ENCODE measurements around the gene PPP1R9A.
"Not testable (repeated sequence)": the region's sequence is repeated elsewhere in the genome, so short reads cannot be mapped to it uniquely, and the experiment has no call there.

DNA sequence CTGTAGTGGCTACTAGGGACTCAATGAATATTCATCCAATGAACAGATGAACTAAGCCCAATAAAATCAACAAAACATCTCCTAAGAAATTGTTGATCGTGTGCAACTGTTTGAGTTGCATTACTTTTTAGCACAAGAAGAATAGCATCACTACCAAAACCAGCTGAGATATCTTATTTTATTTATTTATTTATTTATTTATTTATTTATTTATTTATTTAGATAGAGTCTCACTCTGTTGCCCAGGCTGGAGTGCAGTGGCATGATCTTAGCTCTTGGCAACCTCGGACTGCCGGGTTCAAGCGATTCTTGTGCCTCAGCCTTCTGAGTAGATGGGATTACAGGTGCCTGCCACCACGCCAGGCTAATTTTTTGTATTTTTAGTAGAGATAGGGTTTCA, 92.2 kb downstream of the PPP1R9A start:
- TF ChIP-seq CTCF (conservative IDR thresholded peaks at IDR 0.05; ENCODE audit: low read depth, low read length); EZH2 (IDR thresholded peaks at IDR 0.05; ENCODE audit: low read length, unreplicated experiment): not testable (repeated sequence)

Data from PC-3 (cell line).